ENCODE data around the gene THAP12.

- no peak for TF ChIP-seq CTCF (IDR thresholded peaks at IDR 0.05)
- TF ChIP-seq POLR2A (IDR thresholded peaks at IDR 0.05) = no peak
Measured at GRCh38 chr11:76391021-76391420, 10.1 kb upstream of the THAP12 start.
